Karpas-422 (cell line): ENCODE data around the gene SCGB2B2. TPM values are rescaled to one million over a fixed set of nuclear protein-coding genes. Genes with fewer than 3 reads are reported as not detected.

Experiments used
- DNase-seq: peaks from one replicate; pipeline ENCODE4 v3.0.0-alpha.2; 2015
- H2AFZ ChIP-seq: fragments of 200-600 bp; sonication (generic); 2 replicates; pipeline ENCODE4 v1.6.1; 2014; ENCODE audit warnings: antibody characterized with exemption, low read length, mixed read lengths
- H3K27ac ChIP-seq: fragments of 200-600 bp; sonication (generic); 2 replicates; pipeline ENCODE4 v1.5.1; 2014; ENCODE audit warnings: mild to moderate bottlenecking, low read length, moderate library complexity
- H3K27me3 ChIP-seq: fragments of 200-600 bp; sonication (generic); 2 replicates; pipeline ENCODE4 v1.6.1; 2014; ENCODE audit warnings: low read length, mixed read lengths
- H3K36me3 ChIP-seq: fragments of 200-600 bp; sonication (generic); 2 replicates; pipeline ENCODE4 v1.6.1; 2014; ENCODE audit warnings: low read length, mixed read lengths; ENCODE audit not compliant: insufficient read depth
- H3K4me1 ChIP-seq: fragments of 200-600 bp; sonication (generic); 2 replicates; pipeline ENCODE4 v1.6.1; 2014; ENCODE audit warnings: mild to moderate bottlenecking, low read length, mixed read lengths
- H3K4me2 ChIP-seq: fragments of 200-600 bp; sonication (generic); 2 replicates; pipeline ENCODE4 v1.6.1; 2014; ENCODE audit warnings: low read length, low read depth, mild to moderate bottlenecking; ENCODE audit not compliant: poor library complexity, severe bottlenecking
- H3K4me3 ChIP-seq: fragments of 200-600 bp; sonication (generic); 2 replicates; pipeline ENCODE4 v1.5.1; 2014; ENCODE audit warnings: mild to moderate bottlenecking, antibody characterized with exemption, low read length, mixed read lengths
- H3K79me2 ChIP-seq: fragments of 200-600 bp; sonication (generic); 2 replicates; pipeline ENCODE4 v1.6.1; 2014; ENCODE audit warnings: mild to moderate bottlenecking, low read length, mixed read lengths
- H3K9ac ChIP-seq: fragments of 200-600 bp; sonication (generic); 2 replicates; pipeline ENCODE4 v1.6.0; 2014; ENCODE audit warnings: low read length
- H3K9me2 ChIP-seq: fragments of 200-600 bp; sonication (generic), shearing (Covaris generic); replicated peaks from 2 replicates; pipeline ENCODE4 v1.6.0; 2014; ENCODE audit warnings: mild to moderate bottlenecking, low read length, moderate library complexity; ENCODE audit not compliant: insufficient read depth
- H3K9me3 ChIP-seq: fragments of 300-700, 200-600 bp; sonication (generic); 2 replicates; pipeline ENCODE4 v1.6.1; 2014; ENCODE audit warnings: low read length, mixed read lengths
- H4K20me1 ChIP-seq: fragments of 200-600 bp; sonication (generic); 2 replicates; pipeline ENCODE4 v1.6.1; 2014; ENCODE audit warnings: mild to moderate bottlenecking, antibody characterized with exemption, low read length, low read depth; ENCODE audit not compliant: insufficient read depth
- total RNA-seq: library from RNA; depleted of rRNA; stranded (reverse); fragments of >200 nt; shearing (Covaris generic); gene quantifications from 2 replicates; pipeline ENCODE4 v1.2.3, GENCODE V29; 2014; ENCODE audit warnings: low replicate concordance; rRNA removed

The SCGB2B2 gene, protein sequence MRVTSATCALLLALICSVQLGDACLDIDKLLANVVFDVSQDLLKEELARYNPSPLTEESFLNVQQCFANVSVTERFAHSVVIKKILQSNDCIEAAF
- total RNA-seq: not detected in 2 replicates

DNA sequence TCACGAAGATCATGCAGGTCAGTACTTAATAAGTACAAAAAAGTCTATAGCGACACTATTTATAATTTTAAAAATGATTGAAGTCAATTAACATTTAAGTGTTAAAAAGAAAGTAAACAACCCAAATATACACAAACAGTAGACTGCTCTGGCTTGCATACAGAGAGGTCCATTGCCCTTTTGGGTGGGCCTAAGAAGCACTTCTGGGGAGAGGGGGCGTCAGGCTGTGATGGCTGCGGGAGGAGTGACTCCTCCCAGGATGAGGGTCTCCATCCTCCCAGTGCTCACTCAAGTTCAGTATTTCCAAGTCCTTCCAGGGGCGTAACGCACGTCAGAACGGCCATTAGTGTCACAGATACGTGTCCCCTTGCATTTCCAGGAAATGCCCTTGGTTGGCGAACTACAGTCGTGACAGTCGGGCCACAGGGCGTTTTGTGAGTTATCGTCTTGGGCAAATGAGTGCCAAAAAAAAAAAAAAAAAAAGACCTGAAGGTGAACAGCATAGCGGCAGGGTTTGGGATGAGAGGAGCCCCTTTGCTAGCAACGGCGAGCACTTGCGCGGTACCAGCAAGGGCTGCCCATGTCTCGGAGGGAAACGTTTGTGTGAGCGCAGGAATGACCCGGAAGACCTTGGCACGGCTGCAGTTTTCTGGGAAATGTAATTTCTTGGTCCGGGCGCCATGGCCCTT is at the start of gene SCGB2B2:
TSS of gene SCGB2B2 (minus strand) at position 463 of the 689 bp plus-strand sequence. CDS start 82,596 bp downstream, outside the sequence.
- Histone ChIP-seq H3K4me1 (peaks cover 5% of the 10 kb centered on the region; the same call in 1 of the 2 replicates), H3K9me2 (no peaks in the 10 kb centered on the region), H3K27ac (no peak within 1 kb of the TSS), H3K79me2 (no peaks in the 10 kb centered on the region), H3K4me2 (peak within 1 kb of the TSS; percentile 29), H4K20me1 (no peaks in the 10 kb centered on the region), H3K9me3 (no peaks in the 10 kb centered on the region), H3K36me3 (no peaks in the 10 kb centered on the region), H3K4me3 (no peak within 1 kb of the TSS), H3K27me3 (no peaks in the 10 kb centered on the region), H2AFZ (peak within 1 kb of the TSS; percentile 67; the same call in 1 of the 2 replicates), H3K9ac (no peak within 1 kb of the TSS)
- DNase-seq: no peak

DNA sequence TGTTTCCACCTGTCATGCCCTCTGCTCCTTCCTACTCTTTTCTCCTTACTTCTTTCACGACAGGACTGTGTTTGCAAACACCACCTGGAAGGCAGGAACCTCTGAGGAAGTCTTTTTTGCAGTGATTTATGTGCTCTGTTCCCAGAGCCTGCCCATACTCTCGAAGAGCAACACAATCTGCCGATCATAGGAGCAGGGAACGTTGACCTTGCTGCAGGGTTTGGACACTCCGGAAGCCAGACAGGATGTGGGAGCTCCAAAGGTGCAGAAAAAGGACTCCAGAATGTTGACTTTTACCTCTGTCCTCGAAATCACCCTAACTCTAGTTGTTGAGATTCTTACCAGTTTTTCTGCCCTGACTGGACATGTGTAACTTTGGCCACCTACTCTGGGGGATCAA is 48.4 kb upstream of the SCGB2B2 start:
- no peak overlapping the region for H3K27ac ChIP-seq
- H3K36me3 ChIP-seq: no peaks in the 10 kb centered on the region

DNA sequence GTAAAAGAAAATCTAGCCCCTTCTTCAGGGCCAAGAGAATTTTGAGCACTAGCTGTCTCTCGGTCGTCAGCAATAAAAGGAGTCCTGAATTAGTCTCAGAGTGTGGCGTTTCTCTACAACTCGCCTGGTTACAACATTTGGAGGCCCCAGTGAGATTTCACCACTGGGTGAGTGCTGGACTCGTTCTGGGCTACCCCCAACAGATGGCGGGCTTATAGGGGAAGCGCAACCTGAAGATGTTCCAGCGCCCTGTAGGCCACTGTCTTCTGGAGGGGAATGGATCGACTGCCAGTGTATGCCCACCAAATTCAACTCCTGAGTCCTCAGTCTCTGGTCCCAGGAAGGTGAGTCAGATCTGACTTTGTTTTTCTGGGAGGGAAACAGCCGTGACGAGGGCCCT is 45.4 kb upstream of the SCGB2B2 start:
- no peak overlapping the region for H2AFZ ChIP-seq
- H3K9me2 ChIP-seq: no peaks in the 10 kb centered on the region
- no peaks in the 10 kb centered on the region for H3K79me2 ChIP-seq
- H3K4me2 ChIP-seq: no peak overlapping the region
- no peak overlapping the region for H3K9ac ChIP-seq
- no peaks in the 10 kb centered on the region for H3K36me3 ChIP-seq
- no peaks in the 10 kb centered on the region for H3K4me1 ChIP-seq
- DNase-seq: no peak
- H3K9me3 ChIP-seq: no peaks in the 10 kb centered on the region
- H3K4me3 ChIP-seq: no peak overlapping the region
- no peaks in the 10 kb centered on the region for H4K20me1 ChIP-seq
- no peaks in the 10 kb centered on the region for H3K27me3 ChIP-seq
- H3K27ac ChIP-seq: no peak overlapping the region

More for the DNA sequence above, 48.4 kb upstream of the SCGB2B2 start:
- Histone ChIP-seq H3K79me2 (no peaks in the 10 kb centered on the region), H3K27me3 (no peaks in the 10 kb centered on the region), H3K9me3 (no peaks in the 10 kb centered on the region), H2AFZ (no peak overlapping the region), H3K4me2 (no peak overlapping the region), H4K20me1 (no peaks in the 10 kb centered on the region), H3K9me2 (no peaks in the 10 kb centered on the region), H3K4me3 (no peak overlapping the region), H3K4me1 (no peaks in the 10 kb centered on the region), H3K9ac (no peak overlapping the region)
- no peak for DNase-seq

DNA sequence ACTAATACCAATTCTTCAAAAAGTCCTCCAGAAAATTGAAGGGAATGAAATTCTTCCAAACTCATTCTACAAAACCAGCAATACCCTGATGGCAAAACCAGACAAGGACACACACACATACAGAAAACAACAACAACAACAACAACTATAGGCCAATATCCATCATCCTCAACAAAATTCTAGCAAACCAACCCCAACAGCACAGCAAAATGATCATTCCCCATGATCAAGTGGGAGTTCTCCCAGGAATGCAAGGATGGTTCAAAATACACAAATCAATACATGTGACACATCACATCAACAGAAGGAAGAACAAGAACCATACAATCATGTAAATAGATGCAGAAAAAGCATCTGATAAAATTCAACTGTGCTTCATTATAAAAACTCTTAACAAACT is 38.4 kb upstream of the SCGB2B2 start:
- Histone ChIP-seq H3K4me2 (no peak overlapping the region), H3K9me3 (peaks cover 16% of the 10 kb centered on the region), H3K79me2 (no peaks in the 10 kb centered on the region), H3K9ac (no peak overlapping the region), H3K27me3 (no peaks in the 10 kb centered on the region), H3K27ac (no peak overlapping the region), H3K4me3 (no peak overlapping the region), H3K9me2 (no peaks in the 10 kb centered on the region), H2AFZ (no peak overlapping the region), H3K4me1 (peaks cover 4% of the 10 kb centered on the region; the same call in 1 of the 2 replicates), H4K20me1 (no peaks in the 10 kb centered on the region), H3K36me3 (no peaks in the 10 kb centered on the region)
- DNase-seq: no peak

- Histone ChIP-seq H3K79me2 (no peaks in the 10 kb centered on the region), H2AFZ (no peak overlapping the region), H3K36me3 (no peaks in the 10 kb centered on the region), H3K9me2 (no peaks in the 10 kb centered on the region), H3K4me2 (no peak overlapping the region), H4K20me1 (no peaks in the 10 kb centered on the region), H3K27me3 (no peaks in the 10 kb centered on the region), H3K9me3 (peaks cover 16% of the 10 kb centered on the region), H3K4me3 (no peak overlapping the region), H3K9ac (no peak overlapping the region), H3K27ac (no peak overlapping the region), H3K4me1 (peaks cover 4% of the 10 kb centered on the region; the same call in 1 of the 2 replicates)
- peak; percentile 45 for DNase-seq
Observed at GRCh38 chr19:34713262-34713637, 36.3 kb upstream of the SCGB2B2 start.

- Histone ChIP-seq H2AFZ (no peak overlapping the region), H3K27me3 (no peaks in the 10 kb centered on the region), H3K4me2 (no peak overlapping the region)
Observed at GRCh38 chr19:34712395-34713261, 35.7 kb upstream of the SCGB2B2 start.

GRCh38 chr19:34711890-34712289 is 34.9 kb upstream of the SCGB2B2 start:
- Histone ChIP-seq H2AFZ (no peak overlapping the region), H3K79me2 (no peaks in the 10 kb centered on the region), H3K27ac (no peak overlapping the region), H3K4me3 (no peak overlapping the region), H3K27me3 (no peaks in the 10 kb centered on the region), H3K36me3 (no peaks in the 10 kb centered on the region), H3K4me1 (peaks cover 4% of the 10 kb centered on the region; the same call in 1 of the 2 replicates), H3K9me2 (no peaks in the 10 kb centered on the region), H3K9me3 (peaks cover 16% of the 10 kb centered on the region), H3K4me2 (no peak overlapping the region), H4K20me1 (no peaks in the 10 kb centered on the region), H3K9ac (no peak overlapping the region)
- DNase-seq: no peak

More at GRCh38 chr19:34712395-34713261, 35.7 kb upstream of the SCGB2B2 start:
- Histone ChIP-seq H3K4me1 (peaks cover 4% of the 10 kb centered on the region; the same call in 1 of the 2 replicates), H3K4me3 (no peak overlapping the region), H3K79me2 (no peaks in the 10 kb centered on the region), H4K20me1 (no peaks in the 10 kb centered on the region), H3K9me3 (peaks cover 16% of the 10 kb centered on the region), H3K36me3 (no peaks in the 10 kb centered on the region), H3K27ac (no peak overlapping the region), H3K9ac (no peak overlapping the region), H3K9me2 (no peaks in the 10 kb centered on the region)
- DNase-seq: peak; percentile 92

- Histone ChIP-seq H3K9ac (no peak overlapping the region), H3K4me1 (peaks cover 4% of the 10 kb centered on the region; the same call in 1 of the 2 replicates), H3K27ac (no peak overlapping the region), H4K20me1 (no peaks in the 10 kb centered on the region), H3K9me3 (no peaks in the 10 kb centered on the region), H3K4me3 (no peak overlapping the region), H2AFZ (no peak overlapping the region), H3K9me2 (no peaks in the 10 kb centered on the region), H3K36me3 (no peaks in the 10 kb centered on the region), H3K27me3 (no peaks in the 10 kb centered on the region), H3K79me2 (no peaks in the 10 kb centered on the region), H3K4me2 (no peak overlapping the region)
- no peak for DNase-seq
Observed at GRCh38 chr19:34707661-34708060, 30.7 kb upstream of the SCGB2B2 start.
